Sigmoid colon (tissue), 7 donors: ENCODE measurements around the gene FKBP15. TPM values are rescaled to one million over a fixed set of nuclear protein-coding genes. Genes with fewer than 3 reads are reported as not detected.
"Not testable (repeated sequence)": the region's sequence is repeated elsewhere in the genome, so short reads cannot be mapped to it uniquely, and the experiment has no call there.

Experiments used
- DNase-seq: peaks from one replicate; pipeline ENCODE4 v3.0.0-alpha.2; 2019
- H3K27ac ChIP-seq, 4 donors: fragments of 200-600 bp; sonication (generic); one replicate each; pipeline ENCODE4 v1.5.1; 2016 to 2019; ENCODE audit warnings: mild to moderate bottlenecking in 1 of 4
- H3K27me3 ChIP-seq, 3 donors: fragments of 200-600 bp; sonication (generic); one replicate each; pipeline ENCODE4 v1.5.1; 2019; ENCODE audit warnings: mild to moderate bottlenecking in 1 of 3
- H3K36me3 ChIP-seq, 4 donors: fragments of 200-600 bp; sonication (generic); one replicate each; pipeline ENCODE4 v1.5.1; 2016 to 2019
- H3K4me1 ChIP-seq, 4 donors: fragments of 200-600 bp; sonication (generic); one replicate each; pipeline ENCODE4 v1.5.1; 2017 to 2019
- H3K4me3 ChIP-seq, 4 donors: fragments of 200-600 bp; sonication (generic); one replicate each; pipeline ENCODE4 v1.5.1; 2017 to 2019; ENCODE audit warnings: mild to moderate bottlenecking in 2 of 4, moderate library complexity in 1 of 4
- H3K9me3 ChIP-seq, 4 donors: fragments of 200-600 bp in 3 of 4; sonication (generic) in 3 of 4; one replicate each; pipeline versions ENCODE4 v1.5.1 to v1.6.1; 2013 to 2019
- CTCF ChIP-seq, 4 experiments: fragments of 450-650 bp in 3 of 4; fragments of 200-600 bp in 1 of 4; IDR thresholded peaks; one replicate each; pipeline ENCODE4 v1.5.1; 2016 to 2019; ENCODE audit warnings: antibody characterized with exemption in 4 of 4, mild to moderate bottlenecking in 3 of 4, moderate library complexity in 2 of 4
- EP300 ChIP-seq, 4 donors: sonication (generic); formaldehyde crosslinking; IDR thresholded peaks; one replicate each; pipeline ENCODE4 v1.6.1; 2017; ENCODE audit warnings: antibody characterized with exemption in 4 of 4
- POLR2A ChIP-seq, 2 donors: fragments of 450-650 bp; IDR thresholded peaks; one replicate each; pipeline ENCODE4 v1.6.1; 2016; ENCODE audit warnings: antibody characterized with exemption in 2 of 2, mild to moderate bottlenecking in 2 of 2, moderate library complexity in 2 of 2
- POLR2AphosphoS5 ChIP-seq, 4 donors: sonication (generic); formaldehyde crosslinking; IDR thresholded peaks; one replicate each; pipeline ENCODE4 v1.6.1; 2017; ENCODE audit warnings: antibody characterized with exemption in 4 of 4
- WGBS, 2 donors: extraction: QIAGEN DNeasy Blood & Tissue Kit; methylation state at CpG; one replicate each; pipeline ENCODE4 v1.1.7; 2013; 5-methylcytosine and 5-hydroxymethylcytosine counted together
- intact Hi-C: fragments of 100-400 bp; cut with DNase I; formaldehyde crosslinking; loops from one replicate; pipeline ENCODE4 v1.15.1; 2023
- polyA plus RNA-seq, 3 donors: library from polyadenylated mRNA; stranded (reverse); fragments of 200-250 nt; gene quantifications; one replicate each; pipeline ENCODE4 v1.2.3, GENCODE V29; 2013
- total RNA-seq, 4 donors: library from RNA; depleted of rRNA; stranded (reverse); fragments of >200 nt; gene quantifications; one replicate each; pipeline ENCODE4 v1.1.0, GENCODE V29; 2016
- donor health status: healthy with polysubstance abuse.
- donor health status: Bipolar disorder and iron deficiency.
- donor health status: healthy.

FKBP15 gene
- total and polyA plus RNA-seq, 7 donors, result 7.2 to 22.5 (median 18.8) TPM

DNA sequence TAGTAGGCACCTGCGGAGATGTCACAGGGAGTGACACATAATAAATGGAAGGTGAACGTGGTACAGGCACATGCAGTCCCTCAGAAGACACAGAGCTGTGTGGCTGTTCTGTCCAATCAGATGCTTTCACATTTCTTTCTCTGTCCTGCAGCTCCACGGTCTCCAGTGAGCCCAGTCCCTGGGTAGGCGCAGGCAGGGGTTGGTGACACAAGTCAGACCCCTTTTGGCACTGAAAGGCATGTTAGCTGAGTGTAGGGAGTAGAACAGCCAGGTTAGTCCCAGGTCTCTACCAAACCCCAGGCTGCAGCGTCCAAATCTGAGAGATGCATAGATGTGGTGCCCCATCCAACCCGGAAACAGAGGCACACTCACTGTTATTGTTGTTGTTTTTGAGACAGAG, 67.5 kb downstream of the FKBP15 start:
- WGBS, 2 donors, result 89 to 94% methylated on average over 6 of the region's 6 CpGs
- Histone ChIP-seq H3K4me1 (peaks cover 0 to 23% (median 14%) of the 10 kb centered on the region in 4 donors), H3K36me3 (peaks cover 0 to 10% (median under 1%) of the 10 kb centered on the region in 4 donors), H3K27ac (peak overlapping the region in 1 of 4 donors; percentile 45), H3K27me3 (no peaks in the 10 kb centered on the region), H3K9me3 (no peaks in the 10 kb centered on the region), H3K4me3 (no peak overlapping the region)
- TF ChIP-seq POLR2A (IDR thresholded peaks at IDR 0.05), result no peak
- no peak for TF ChIP-seq POLR2AphosphoS5 (IDR thresholded peaks at IDR 0.05)
- TF ChIP-seq CTCF (IDR thresholded peaks at IDR 0.05), result no peak
- no peak for TF ChIP-seq EP300 (IDR thresholded peaks at IDR 0.05)
- intact Hi-C loops, result loop anchor here (5.0 kb wide), 1 partner anchor 69 kb away; the partner anchor contains the start of genes FKBP15 and SLC31A1
- DNase-seq, result no peak

DNA sequence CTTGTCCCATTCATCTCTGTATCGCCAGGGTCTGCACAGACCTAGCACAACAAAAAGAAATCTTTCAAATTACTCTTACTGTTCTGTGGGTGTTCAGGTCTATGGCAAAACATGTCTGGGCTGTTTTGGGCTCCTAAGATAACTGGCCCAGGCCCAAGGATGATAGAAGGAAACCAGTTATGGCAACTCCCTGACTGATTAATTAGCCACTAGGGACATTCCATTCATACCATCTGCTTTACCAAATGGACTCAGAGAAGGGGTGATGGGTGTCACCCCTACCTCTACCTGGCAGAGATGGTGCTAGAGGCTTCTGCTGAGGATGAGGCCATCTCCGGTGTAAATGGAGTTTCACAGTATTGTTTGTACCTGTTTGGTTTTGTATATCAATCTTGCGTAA, 68.4 kb downstream of the FKBP15 start:
- WGBS, 2 donors, result 94 to 96% methylated on average over 3 of the region's 3 CpGs

GRCh38 chr9:113151696-113152630, 69.1 kb downstream of the FKBP15 start:
- DNase-seq, result no peak
- H3K4me3 ChIP-seq, result peak overlapping the region; percentile 63 to 97 (median 82)
- TF ChIP-seq POLR2AphosphoS5 (IDR thresholded peaks at IDR 0.05), result no peak
- TF ChIP-seq EP300 (IDR thresholded peaks at IDR 0.05), result no peak
- no peak for TF ChIP-seq POLR2A (IDR thresholded peaks at IDR 0.05)
- TF ChIP-seq CTCF (IDR thresholded peaks at IDR 0.05), result no peak
- H3K27me3 ChIP-seq, result no peaks in the 10 kb centered on the region
- H3K9me3 ChIP-seq, result no peaks in the 10 kb centered on the region
- peaks cover 0 to 23% (median 14%) of the 10 kb centered on the region in 4 donors for H3K4me1 ChIP-seq
- no peaks in the 10 kb centered on the region for H3K36me3 ChIP-seq
- intact Hi-C loops, result loop anchor here (5.0 kb wide), 1 partner anchor 70 kb away; the partner anchor contains the start of genes FKBP15 and SLC31A1
- peak overlapping the region; percentile 75 to 88 (median 83) for H3K27ac ChIP-seq
- WGBS, 2 donors, result 39 to 64% methylated on average over 11 of the region's 11 CpGs

More for the DNA sequence above, 68.4 kb downstream of the FKBP15 start:
- Histone ChIP-seq H3K36me3 (peaks cover 0 to under 1% (median 0%) of the 10 kb centered on the region in 4 donors), H3K27ac (peak overlapping the region in 2 of 4 donors; percentile 18 to 84), H3K9me3 (no peaks in the 10 kb centered on the region), H3K27me3 (no peaks in the 10 kb centered on the region), H3K4me3 (peak overlapping the region in 1 of 4 donors; percentile 5), H3K4me1 (peaks cover 0 to 23% (median 14%) of the 10 kb centered on the region in 4 donors)
- DNase-seq, result no peak
- intact Hi-C loops, result loop anchor here (5.0 kb wide), 1 partner anchor 70 kb away; the partner anchor contains the start of genes FKBP15 and SLC31A1
- TF ChIP-seq POLR2AphosphoS5 (IDR thresholded peaks at IDR 0.05), result no peak
- no peak for TF ChIP-seq EP300 (IDR thresholded peaks at IDR 0.05)

DNA sequence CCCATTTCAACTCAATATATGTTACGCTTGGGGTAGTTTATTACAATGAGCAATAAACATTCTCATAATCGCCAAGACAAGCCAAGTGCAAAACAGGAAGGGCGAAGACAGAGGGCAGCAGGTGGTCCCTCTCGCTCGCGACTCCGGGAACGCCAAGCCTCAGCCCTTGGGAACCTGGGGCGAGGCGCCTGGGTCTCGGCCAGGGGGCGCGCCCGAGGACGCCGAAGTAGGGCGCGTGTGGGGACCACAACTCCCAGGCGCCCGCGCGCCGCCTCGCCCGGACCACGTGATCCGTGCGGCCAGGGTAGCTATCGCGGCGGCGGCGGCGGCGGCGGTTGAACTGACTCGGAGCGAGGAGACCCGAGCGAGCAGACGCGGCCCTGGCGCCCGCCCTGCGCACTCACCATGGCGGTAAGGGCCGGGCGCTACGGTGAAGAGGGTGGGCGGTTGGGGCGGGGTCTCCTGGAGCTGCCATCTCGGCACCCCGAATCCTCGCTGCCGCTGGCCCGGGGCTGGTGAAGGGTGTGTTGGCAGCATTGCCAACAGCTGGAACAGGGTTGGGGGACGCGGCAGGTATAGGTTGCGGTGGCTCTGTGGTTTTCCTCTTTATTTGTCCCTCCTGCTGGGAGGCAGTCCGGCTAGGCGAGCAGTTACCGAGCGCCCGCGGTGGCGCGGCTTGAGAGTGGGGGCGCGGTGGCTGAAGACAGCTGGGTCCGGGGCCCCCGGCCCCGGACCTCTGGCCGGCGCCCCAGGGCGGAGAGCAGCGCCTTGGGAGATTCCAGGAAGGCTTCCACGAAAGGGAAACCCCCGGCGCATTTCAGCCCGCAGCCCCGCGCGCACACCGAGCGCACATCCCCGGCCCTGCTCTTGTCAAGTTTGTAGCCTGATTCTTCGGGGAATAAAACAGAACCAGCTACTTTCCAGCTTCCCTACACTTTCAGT, 70.1 kb downstream of the FKBP15 start, which contains the start of gene SLC31A2:
SLC31A2 (plus strand) TSS at position 338 of the 942 bp plus-strand sequence; CDS start at position 406, 68 bp downstream.
- WGBS, 2 donors, result 1% methylated on average over 87 of the region's 87 CpGs
- intact Hi-C loops, result loop anchor here (5.0 kb wide), 1 partner anchor 71 kb away; the partner anchor contains the start of genes FKBP15 and SLC31A1
- Histone ChIP-seq H3K27ac (peak within 1 kb of the TSS; percentile 75 to 88 (median 83)), H3K4me3 (peak within 1 kb of the TSS; percentile 63 to 97 (median 82)), H3K4me1 (peaks cover 0 to 23% (median 14%) of the 10 kb centered on the region in 4 donors), H3K9me3 (no peaks in the 10 kb centered on the region), H3K36me3 (no peaks in the 10 kb centered on the region), H3K27me3 (no peaks in the 10 kb centered on the region)
- DNase-seq, result peak; percentile 94
- TF ChIP-seq POLR2A (IDR thresholded peaks at IDR 0.05), result peak; percentile 17 to 25
- peak; percentile 55 to 79 (median 71) for TF ChIP-seq POLR2AphosphoS5 (IDR thresholded peaks at IDR 0.05)
- TF ChIP-seq EP300 (IDR thresholded peaks at IDR 0.05), result no peak
- peak in 1 of 4 experiments; percentile 22 for TF ChIP-seq CTCF (IDR thresholded peaks at IDR 0.05)

DNA sequence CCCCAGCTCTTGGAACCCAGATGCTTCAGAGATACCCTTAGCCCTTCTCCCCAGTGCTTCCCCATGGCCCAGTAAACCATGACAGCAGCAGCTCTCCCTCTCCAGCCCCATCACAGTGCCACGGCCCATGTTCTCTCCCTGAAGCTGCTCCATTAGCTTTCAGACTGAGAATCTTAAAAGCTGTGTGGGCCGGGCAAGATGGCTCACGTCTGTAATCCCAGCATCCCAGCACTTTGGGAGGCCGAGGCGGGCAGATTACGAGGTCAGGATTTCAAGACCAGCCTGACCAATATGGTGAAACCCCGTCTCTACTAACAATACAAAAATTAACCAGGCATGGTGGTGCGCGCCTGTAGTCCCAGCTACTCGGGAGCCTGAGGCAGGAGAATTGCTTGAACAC, 71.5 kb downstream of the FKBP15 start:
- H3K27ac ChIP-seq, H3K36me3 ChIP-seq: not testable (repeated sequence)
- 95 to 96% methylated on average over 10 of the region's 10 CpGs for WGBS, 2 donors

More for the DNA sequence above, 71.5 kb downstream of the FKBP15 start:
- H3K9me3 ChIP-seq, H3K4me3 ChIP-seq, H3K27me3 ChIP-seq, intact Hi-C loops, DNase-seq: not testable (repeated sequence)
- peaks cover 0 to 23% (median 14%) of the 10 kb centered on the region in 4 donors for H3K4me1 ChIP-seq
